ENCODE results near the gene JAG2.

JAG2 gene

DNA sequence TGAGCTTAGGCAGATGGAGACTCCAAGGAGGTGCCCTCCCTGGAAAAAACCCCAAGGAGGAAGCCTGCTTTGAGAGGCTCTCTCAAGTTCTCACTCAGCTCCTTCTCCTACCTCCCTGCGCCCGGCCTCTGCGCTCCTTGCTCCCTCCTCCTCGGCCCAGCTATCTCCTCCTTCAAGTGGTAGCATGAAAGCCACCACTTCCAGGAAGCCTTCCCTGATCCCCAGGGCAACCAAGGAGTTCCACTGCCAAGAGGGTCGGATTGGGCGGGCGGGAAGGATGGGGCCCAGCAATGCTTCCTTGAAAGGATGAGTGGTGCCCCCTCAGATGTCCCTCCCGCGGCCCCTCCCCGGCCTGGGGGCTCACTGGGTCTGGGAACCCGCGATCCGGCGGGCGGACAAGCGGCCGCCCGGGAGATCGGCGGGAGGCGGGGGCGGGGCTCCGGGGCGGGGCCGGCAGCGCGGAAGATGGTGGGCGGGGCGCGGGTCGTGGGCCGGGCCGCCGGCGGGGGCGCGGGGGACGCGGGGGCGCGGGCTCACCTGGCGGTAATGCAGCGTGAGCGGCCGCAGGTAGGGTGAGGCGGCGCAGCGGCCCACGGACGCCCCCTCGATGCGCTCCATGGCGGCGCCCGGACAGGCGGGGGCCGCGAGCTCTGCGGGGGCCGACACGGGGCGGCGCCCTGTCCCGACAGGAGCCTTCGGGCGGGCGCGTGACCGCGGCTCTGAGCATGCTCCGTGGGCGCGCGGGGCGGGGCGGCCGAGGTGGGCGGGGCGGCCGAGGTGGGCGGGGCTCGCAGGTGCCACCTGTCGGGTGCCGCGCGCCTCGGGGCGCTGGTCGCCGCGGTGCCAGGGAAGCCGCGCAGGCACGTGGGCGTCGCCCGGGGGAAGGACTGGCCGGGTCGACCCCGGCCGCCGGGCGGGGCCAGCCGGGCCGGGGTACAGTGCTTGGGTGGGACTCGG lies 12.3 kb upstream of the JAG2 start, which contains the start of gene NUDT14:
Gene NUDT14 (minus strand): TSS at position 721 of the 957 bp plus-strand sequence. CDS start 103 bp downstream, at position 618.
- DNase-seq, result peak; percentile 83

DNA sequence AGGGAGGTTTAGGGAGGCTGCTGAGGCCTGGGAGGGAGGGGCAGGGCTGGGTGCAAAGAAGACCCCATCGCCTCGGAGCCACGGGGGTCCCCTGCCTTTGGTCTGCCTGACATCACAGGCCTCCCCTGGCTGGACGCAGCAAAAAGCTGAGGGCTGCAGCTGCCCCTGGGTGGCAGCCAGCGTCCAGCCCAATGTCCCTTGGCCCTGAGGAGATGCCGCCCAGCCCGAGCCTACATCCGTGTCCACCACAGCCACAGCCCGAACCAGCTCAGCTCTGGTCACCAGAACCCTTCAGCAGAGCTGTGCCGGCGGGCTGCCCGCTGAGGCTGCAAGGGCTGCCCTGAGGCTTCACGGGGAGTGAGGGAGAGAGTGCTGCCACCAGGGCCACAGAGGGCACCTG lies 10.6 kb upstream of the JAG2 start:
- no peak for DNase-seq

DNA sequence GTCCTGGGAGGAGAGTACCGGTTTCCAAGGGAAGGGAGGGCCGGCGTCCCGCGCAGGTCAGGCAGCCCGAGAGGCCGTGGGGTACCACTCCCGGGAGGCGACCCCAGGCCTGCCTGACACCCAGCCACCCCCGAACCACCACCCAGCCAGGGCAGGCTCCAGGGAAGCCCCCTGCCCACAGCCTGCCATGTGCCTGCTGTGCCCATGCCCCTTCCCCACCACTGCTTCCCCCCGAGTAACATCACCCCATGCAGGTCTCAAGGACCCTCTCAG lies 10.2 kb upstream of the JAG2 start:
- DNase-seq, result no peak

DNA sequence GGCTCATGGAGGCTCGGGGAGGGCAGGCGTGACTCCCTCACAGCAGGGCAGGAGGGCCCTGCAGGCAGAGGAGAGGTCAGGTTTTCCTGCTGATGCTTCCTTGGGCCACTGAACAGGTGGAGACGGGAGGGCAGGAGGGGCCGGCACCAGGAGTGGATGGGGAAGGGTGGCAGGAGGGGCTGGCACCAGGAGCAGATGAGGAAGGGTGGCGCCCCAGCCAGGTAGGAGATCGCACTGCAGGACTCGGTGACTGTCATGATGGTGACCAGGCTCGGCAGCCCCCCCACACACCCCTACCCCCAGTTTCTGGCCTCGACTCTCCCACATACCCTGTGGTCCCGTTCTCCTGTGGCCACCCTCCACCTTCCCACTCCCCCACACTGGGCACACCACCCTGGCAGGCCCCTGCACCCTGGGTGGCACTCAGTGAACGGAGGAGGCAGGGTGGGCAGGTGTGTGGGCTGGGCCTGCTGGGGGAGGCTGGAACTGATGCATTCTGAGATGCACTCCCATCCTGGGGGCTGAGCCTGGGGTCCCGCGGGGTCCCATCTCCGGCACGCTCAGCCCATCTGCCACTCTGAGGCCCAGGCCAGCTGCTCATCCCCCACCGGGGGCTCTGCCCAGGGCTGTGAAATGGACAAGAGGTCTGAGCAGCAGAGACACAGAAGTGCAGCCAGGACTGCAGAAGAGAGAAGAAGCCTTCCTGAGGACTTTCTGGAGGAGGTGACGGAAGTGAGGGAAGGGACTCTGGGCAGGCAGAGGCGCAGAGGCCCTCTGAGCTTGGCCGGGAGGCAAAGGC lies 9.7 kb upstream of the JAG2 start:
- no peak for DNase-seq

DNA sequence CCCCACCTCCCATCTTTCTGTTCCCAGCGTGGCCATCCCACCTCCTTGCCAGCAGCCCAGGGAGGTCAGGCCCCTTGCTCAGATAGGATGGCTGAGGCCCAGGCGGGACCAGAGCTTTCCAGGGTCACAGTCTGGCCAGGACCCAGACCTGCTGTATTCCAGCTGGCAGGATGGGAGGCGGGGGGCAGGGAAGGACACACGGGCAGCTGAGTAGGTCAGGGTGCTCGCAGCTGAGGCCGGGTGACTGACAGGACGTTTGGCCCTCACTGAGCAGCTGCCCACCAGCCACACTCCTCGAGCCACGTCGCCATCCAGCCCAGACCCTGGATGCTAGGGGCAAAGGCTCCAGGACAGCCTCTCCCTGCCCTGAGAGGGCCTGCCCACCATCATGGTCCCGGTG lies 8.5 kb upstream of the JAG2 start:
- no peak for DNase-seq

DNA sequence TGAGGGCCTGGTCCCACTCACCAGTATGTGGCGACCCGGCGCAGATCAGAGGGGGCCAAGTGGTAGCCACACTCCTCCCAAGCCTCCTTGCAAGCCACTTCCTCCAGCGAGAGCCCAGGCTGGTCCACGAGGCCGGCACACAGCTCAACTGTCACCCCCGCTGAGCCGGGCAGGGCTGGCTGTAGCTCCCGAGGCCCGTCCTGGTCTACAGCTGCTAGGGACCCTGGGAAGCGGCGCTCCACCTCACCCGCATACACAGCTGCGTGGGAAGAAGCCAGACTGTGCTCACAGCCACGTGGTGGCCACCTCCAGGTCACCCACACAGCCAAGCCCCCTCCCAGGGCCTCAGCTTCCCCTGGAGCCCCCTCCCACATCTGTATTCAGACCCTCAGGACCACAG lies 7.9 kb upstream of the JAG2 start:
- DNase-seq, result no peak

DNA sequence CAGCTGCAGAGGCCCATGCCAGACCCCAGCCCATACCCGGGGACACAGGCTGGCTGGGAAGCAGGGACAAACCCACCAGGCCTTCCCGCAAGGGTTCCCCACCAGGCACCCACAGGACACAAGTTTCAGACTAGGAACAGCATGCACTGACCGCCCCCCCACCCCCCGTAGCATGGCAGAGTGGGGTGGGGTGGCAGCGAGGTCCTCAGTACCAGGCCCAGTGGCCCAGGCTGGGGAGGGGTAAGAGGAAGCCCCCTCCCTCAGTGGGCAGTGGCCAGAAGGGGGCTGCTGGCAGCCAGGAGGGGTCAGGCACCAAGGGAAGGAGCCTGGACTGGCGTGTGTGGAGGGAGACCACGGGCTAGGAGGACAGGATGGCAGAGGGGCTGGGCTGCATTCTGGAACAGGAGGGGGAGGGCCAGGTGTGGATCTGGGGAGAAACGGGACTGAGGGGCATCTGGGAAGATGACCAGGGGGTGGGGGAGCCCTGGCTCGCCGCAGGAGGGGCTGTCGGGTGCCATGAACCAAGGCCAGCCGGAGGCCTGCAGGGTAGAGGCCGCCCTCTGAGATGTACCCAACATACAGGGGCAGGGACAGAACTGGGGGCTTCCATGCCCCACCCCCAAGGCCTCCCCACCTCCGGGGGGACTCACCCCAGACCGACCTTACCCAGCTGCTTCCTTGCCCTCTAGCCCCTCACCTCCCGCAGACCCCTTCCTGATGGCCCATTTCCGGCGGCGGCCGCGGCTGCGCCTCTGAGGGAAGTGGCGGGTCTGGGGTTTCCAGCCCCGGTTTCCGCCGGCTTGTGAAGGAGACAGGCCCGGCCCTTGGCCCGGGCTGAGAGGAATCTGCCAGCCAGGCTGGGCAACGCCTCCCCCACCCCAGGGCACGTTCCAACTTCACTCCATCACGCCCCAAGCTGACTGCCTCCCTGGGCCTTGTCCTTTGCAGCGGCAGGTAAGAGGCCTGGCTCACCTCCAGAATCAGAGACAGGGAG lies 5.6 kb upstream of the JAG2 start:
- peak; percentile 15 for DNase-seq

DNA sequence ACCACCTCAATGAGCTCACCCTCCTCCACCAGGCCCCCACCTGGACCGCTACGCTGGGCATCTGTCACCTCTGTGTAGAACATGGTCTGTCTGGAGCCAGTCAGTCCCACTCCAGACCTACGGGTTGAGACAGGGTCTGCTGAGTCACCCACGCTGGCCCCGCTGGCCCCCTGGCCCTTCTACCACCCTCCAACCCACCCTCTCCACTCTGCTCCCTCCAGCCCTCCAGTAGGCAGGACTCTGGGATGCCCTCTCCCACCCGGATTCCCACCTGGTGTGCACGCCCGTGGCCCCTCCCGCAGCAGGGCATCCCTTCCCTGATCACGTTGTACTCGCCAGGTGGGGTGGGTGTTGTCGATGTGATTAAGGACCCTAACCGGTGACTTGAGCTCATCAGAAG lies 4.6 kb upstream of the JAG2 start:
- DNase-seq, result no peak

DNA sequence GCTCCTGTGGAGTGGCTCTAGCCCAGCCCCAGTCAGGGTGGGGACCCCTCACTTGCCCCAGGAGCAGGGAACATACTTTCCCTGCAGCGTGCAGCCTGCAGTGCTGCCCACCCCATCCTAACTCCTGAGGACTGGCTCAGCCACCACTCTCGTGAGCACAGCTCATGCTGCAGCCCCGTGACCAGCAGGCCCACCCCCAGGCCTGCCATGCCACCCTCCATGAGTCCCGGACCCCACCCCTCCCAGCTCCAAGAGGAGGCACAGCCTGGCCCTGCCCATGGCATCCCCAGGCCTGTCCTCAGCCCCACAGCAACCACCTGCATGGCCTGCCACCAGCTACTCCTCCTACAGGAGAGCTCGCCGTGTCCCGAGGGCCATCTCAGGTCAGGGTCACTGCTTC lies 3.9 kb upstream of the JAG2 start:
- no peak for DNase-seq

DNA sequence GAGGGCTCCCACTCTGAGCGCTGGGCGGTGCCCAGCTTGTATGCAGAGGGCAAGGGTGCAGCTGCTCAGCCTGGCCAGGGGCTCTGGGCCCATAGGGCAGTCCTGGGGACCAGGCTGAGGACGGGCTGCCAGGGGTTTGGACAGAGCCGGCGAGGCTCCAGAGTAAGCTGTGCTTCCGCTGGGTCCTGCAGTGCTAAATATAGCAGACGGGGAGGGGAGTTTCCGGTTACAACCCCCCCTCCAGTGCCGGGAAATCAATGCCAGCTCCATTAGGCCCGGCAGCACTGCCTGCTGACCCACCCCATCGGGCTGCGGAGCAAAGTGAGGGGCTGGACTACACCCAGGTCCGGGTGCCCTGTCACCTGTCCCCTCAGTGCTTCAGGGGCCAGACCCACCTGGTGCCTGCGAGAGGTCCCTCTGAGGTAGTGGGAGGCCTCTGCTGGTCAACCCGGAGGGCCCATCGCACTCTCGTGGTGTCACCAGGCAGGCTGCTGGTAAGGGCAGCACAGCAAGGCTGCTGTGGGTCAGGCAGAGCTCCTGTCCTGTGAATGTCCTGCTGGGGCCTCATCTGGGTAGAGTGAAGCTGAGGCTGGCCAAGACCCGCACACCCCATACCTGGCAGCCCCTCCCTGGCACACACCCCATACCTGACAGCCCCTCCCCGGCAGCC lies 2.6 kb upstream of the JAG2 start:
- DNase-seq, result no peak

DNA sequence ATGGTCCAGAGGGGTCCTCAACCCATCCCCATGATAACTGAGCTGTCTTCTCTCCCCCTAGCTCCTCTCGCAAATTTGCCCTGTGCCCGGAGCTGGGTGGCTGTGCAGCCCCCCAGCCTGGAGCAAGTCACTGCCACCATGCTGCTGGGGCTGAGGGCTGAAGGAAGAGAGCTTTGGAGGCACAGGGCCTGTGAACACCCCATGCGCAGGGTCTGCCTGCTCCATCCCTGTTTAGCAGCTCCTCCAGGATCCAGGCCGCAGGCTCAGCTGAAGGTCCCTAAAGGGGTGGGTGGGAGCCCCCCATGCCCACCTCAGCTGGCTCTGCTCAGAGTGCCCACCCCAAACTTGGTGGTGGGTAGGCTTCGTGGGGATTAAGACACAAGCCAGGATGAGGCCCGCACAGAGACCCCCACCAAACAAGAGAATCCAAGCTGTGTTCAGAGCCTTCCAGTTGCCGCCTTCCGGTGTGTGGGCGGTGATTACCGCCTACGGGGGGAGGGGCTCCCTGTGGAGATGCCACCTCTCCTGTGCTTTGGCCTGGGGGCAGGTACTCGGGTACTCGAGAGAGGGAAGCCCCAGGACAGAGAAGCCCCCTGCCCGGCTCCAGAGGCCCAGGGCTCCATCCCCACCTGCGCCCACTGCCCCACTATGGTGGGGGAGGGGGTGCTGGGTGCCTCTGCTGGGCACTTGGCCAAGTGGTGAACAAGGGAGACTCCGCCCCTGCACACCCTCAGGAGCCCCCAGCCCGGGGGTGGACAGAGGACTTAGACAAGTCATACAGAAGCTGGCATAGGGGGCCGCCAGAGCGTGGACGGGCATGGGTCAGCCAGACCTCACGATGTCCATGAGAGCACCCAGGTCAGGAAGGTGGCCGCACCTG lies 1.4 kb upstream of the JAG2 start:
- DNase-seq, result no peak

DNA sequence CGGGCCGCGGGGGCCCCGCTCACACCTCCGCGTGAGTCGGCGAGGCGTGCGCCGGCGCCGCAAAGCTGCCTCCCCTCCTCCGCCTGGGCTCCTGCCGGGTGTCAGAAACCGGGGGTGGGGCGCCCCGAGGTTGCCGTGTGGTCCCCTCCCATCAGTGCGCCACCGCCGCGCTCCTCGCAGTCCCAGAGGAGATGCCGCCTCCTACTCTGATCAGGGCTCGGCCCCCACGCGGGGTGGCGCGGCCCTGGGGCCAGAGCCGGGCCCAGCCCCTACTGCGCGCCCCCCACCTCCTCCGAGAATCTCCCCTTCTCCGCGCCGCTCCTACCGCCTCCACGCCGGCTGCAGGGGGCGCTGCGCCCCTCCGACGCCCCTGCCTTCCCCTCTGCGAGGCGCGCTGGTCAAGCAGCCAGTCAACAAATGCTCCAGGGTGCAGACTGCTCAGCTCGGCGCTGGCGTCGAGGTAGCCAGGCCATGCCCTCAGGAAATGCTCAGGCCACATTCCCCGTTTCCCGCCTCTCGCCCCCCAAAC lies 467 bp upstream of the JAG2 start:
- peak; percentile 46 for DNase-seq

DNA sequence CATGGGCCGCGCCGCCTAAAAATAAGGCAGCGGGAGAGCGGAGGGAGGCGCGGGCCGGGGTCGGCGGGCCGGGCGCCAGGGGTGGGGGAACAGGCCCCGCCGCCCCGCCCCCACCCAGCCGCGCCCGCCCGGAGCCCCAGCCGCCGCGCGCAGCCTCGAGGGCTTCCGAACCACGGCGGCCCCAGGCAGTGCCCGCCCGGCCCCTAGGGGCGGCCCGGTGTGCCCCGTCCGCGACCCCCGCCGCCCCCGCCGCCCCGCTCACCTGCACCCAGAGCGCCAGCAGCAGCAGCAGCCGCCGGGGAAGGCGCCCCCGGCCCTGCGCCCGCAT lies 519 bp downstream of the JAG2 start:
- no peak for DNase-seq

DNA sequence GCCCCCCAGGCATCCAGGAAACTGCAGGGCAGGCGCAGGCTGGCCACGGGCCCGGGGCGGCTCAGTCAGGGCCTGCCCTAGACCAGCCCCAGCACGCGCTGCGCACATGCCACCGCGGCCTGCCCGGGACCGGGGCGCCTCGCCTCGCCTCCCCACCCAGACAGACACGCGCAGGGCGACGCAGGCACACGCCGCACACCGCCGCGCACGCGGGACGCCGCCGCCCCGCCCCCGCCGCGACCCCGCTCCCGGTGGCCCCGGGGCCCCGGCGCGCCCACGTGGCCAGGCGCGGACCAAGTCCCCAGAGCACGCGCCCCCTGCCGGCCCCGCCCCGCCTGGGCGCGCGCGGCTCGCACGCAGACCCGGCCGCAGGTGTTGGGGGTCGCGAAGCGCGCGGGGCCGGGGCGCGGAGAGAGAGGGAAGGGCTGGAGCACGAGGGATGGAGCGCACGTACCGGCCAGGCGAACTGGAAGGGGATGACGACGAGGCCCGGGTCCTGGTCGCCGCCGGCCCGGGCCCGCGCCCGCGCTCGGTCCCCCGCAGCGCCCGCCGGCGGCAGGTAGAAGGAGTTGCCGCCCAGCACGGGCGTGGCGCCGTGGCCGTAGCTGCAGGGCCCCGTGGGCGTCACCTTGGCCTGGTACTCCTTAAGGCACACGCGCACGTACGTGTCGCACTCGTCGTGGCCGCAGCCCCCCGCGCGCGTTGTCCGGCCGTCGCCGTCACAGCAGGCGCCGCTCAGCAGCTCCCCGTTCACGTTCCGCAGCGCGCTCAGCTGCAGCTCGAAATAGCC lies 1.1 kb downstream of the JAG2 start:
- peak; percentile 23 for DNase-seq

DNA sequence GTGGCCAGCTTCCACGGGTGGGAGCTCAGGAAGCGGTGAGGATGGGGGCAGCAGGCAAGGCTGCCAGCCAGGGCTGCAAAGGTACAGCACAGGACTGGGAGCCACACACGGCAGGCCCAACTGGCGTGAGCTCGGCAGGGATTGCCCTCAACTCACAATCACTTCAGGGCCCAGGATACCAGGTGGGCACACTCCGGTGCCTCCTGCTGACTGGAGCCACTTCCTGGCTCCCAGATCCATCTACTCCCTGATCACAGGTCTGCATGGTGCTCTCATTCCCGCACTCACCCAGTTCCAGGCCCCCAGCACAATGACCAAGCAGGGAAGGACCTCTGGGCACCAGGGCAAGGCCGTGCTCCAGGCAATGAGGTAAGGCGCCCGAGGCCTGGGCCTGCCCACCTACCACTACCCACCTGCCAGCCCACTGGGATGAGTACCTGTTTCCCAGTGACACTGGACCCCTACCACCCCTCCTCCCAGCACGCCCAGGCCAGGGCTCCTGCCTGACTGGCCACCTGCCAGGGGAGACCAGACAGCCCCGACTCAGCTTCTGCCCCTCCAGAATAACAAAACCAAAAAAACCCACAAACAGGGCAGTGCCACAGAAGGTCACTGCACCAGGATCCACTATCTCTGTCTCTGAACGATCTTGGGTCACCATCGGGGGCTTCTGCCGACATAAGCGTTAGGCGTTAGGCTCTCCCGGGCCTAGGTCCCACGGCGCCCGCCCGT lies 1.8 kb downstream of the JAG2 start:
- DNase-seq, result no peak

DNA sequence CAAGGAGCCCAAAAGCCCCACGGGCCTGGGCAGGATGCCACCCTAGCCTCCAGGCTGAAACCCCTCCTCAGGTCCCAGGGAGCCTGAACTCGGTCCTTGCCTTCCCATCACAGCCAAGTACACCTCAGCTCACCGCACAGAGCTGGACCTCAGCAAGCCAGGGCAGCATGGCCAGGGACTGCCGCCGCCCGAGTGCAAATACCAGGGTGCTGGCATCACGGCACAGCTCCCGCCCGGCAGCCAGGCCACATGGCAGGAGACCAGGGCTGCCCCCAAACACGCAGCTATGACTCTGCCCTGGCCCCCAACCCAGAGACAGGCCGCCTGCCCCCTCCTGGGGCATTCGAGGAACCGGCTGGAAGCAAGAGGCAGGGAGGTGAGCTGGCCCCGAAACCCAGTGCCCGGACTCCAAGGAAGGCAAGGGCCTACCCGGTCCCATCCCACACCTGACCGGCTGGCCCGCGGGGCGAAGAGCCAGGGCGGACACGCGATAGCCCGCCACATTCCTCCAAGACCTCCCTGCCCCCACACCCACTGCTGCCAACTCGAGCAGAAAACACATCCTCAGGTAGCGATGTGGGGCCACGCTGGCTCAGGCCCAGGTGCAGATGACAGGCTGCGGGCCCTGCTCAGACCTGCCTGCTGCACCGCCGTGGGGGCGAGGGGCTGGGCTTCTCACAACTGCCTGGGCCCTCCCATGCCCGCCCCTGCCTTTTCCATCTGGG lies 2.7 kb downstream of the JAG2 start:
- no peak for DNase-seq

DNA sequence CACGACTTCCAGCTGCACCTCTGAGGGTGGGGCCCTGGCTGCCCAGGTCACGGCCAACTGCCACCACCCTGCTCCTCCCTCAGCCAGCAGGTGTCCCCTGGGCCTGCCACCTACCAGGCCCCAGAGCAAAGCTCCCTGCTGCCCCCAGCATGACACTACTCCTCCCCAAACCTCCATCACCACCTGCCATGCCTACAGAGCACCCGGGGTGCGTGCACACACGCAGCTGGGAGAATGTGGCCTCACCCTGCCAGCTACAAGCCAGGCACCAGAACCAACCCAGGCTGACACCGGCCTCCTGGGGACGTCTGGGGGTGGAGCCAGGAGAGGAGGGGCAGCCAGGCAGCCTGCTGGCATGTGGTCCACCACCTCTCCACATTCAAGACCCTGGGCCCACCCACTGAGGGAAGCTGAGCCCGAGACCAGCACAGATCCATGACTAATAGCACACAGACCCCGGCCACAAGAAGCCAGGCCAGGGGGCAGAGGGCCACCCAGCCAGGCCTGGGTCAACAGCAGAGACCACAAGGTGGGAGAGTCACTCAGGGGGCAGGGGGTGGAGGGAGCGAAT lies 3.4 kb downstream of the JAG2 start:
- no peak for DNase-seq

DNA sequence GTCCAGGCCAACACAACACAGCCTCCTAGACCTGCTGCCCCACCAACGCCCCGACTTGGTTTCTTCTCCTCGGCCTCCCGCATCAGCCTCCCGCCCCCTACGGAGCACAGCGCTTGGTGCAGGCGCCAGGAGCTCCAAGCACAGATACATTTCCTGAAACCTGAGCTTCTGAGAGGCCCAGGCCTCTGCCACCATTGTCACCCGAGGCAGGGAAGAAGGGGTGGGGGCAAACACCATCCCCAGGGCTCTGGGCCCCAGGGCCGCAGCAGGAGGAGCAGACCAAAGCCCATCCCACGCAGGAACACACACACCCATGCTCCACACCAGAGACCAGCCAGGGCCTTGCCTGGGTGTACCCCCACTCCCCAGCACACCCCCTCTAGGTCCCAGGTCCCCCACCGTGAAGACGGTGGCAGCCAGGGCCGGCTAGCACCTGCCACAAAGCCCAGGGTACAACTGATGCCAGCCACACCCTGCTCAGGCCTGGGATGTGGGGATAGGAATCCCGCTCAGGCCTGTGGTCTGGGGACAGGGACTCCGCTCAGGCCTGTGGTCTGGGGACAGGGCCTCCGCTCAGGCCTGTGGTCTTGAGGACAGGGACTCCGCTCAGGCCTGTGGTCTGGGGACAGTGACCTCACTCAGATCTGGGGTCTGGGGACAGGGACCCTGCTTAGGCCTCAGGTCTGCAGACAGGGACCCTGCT lies 5.4 kb downstream of the JAG2 start:
- no peak for DNase-seq
